IMR-90 (cell line): Measurements from ENCODE around the gene KDM6A.

Experiments
- BHLHE40 ChIP-seq: fragments of 150-350 bp; IDR thresholded peaks from 2 replicates; pipeline ENCODE4 v1.6.1; 2016; ENCODE audit warnings: mild to moderate bottlenecking, low read depth, low read length
- CEBPB ChIP-seq: IDR thresholded peaks from 2 replicates; pipeline ENCODE4 v1.6.1; 2012; ENCODE audit warnings: low read depth, low read length, improper control_type of control experiment
- CTCF ChIP-seq: conservative IDR thresholded peaks from 2 replicates; pipeline ENCODE4 v1.5.1; 2012; ENCODE audit warnings: mild to moderate bottlenecking, low read depth, low read length, improper control_type of control experiment
- MAFK ChIP-seq: IDR thresholded peaks from 2 replicates; pipeline ENCODE4 v1.6.1; 2012; ENCODE audit warnings: low read depth, low read length, improper control_type of control experiment
- MXI1 ChIP-seq: IDR thresholded peaks from 2 replicates; pipeline ENCODE4 v1.6.1; 2012; ENCODE audit warnings: low read depth, mild to moderate bottlenecking, low read length, moderate library complexity, borderline replicate concordance
- POLR2A ChIP-seq: IDR thresholded peaks from 2 replicates; pipeline ENCODE4 v1.6.1; 2012; ENCODE audit warnings: mild to moderate bottlenecking, low read depth, low read length
- RAD21 ChIP-seq: IDR thresholded peaks from 2 replicates; pipeline ENCODE4 v1.6.1; 2012; ENCODE audit warnings: low read length, improper control_type of control experiment
- RCOR1 ChIP-seq: IDR thresholded peaks from 2 replicates; pipeline ENCODE4 v1.6.1; 2012; ENCODE audit warnings: mild to moderate bottlenecking, low read length, improper control_type of control experiment; ENCODE audit not compliant: insufficient replicate concordance
- RFX5 ChIP-seq: IDR thresholded peaks from 2 replicates; pipeline ENCODE4 v1.8.0; 2012; ENCODE audit warnings: low read depth, mild to moderate bottlenecking, low read length, moderate library complexity
- SMC3 ChIP-seq: fragments of 150-350 bp; IDR thresholded peaks from 2 replicates; pipeline ENCODE4 v1.6.1; 2016; ENCODE audit warnings: low read depth, mild to moderate bottlenecking, antibody characterized with exemption, low read length, moderate library complexity
- TF ChIP-seq, protein P1 (sequence below): fragments of 150-350 bp; IDR thresholded peaks from 2 replicates; pipeline ENCODE4 v1.6.1; 2017; ENCODE audit warnings: mild to moderate bottlenecking, antibody characterized with exemption, low read length, low read depth

DNA sequence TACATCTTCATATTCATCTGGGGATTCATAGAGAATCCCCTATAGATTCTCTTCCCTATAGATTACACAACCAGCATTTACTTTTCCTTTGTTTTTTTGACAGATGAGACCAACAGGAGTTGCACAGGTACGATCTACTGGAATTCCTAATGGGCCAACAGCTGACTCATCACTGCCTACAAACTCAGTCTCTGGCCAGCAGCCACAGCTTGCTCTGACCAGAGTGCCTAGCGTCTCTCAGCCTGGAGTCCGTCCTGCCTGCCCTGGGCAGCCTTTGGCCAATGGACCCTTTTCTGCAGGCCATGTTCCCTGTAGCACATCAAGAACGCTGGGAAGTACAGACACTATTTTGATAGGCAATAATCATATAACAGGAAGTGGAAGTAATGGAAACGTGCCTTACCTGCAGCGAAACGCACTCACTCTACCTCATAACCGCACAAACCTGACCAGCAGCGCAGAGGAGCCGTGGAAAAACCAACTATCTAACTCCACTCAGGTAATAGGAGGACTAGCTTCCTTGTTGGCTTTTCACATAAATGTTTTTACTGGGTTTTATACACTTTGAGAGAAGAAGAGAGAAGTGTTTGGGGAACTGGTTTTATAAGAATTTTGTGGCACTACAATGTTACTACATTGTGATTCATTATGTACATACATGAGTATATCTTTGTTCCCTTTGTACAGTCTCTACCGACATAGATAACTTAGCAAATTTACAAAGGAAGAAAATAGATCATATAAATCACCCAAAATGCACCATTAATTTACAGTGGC is 190.5 kb downstream of the KDM6A start:
- TF ChIP-seq CEBPB (no peak), MXI1 (no peak), CTCF (no peak), RAD21 (no peak), RCOR1 (no peak), POLR2A (no peak), RFX5 (no peak), BHLHE40 (no peak), MAFK (no peak), SMC3 (no peak)
- TF ChIP-seq, protein P1, sequence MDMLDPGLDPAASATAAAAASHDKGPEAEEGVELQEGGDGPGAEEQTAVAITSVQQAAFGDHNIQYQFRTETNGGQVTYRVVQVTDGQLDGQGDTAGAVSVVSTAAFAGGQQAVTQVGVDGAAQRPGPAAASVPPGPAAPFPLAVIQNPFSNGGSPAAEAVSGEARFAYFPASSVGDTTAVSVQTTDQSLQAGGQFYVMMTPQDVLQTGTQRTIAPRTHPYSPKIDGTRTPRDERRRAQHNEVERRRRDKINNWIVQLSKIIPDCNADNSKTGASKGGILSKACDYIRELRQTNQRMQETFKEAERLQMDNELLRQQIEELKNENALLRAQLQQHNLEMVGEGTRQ: no peak
